HepG2 (cell line): ENCODE data around the gene ZNF546. TPM values are rescaled to one million over a fixed set of nuclear protein-coding genes. Genes with fewer than 3 reads are reported as not detected.

Source experiments
- BORCS8-MEF2B ChIP-seq: sonication (generic); formaldehyde crosslinking; IDR thresholded peaks from 2 replicates; pipeline ENCODE4 v1.8.0; 2022; ENCODE audit warnings: mild to moderate bottlenecking, missing genetic modification reagents
- DNMT1 ChIP-seq: sonication (generic); formaldehyde crosslinking; IDR thresholded peaks from 2 replicates; pipeline ENCODE4 v1.5.1; 2020; ENCODE audit warnings: mild to moderate bottlenecking, missing genetic modification reagents
- FOXK1 ChIP-seq: sonication (generic); formaldehyde crosslinking; IDR thresholded peaks from 2 replicates; pipeline ENCODE4 v1.4.0; 2020; ENCODE audit warnings: low read depth, missing genetic modification reagents, borderline replicate concordance
- IKZF1 ChIP-seq: fragments of 450-650 bp; IDR thresholded peaks from 2 replicates; pipeline ENCODE4 v1.7.1; 2016
- IRF2 ChIP-seq: IDR thresholded peaks from 2 replicates; pipeline ENCODE4 v1.6.1; 2018; ENCODE audit warnings: missing genetic modification reagents, missing compliant biosample characterization
- MAX ChIP-seq: IDR thresholded peaks from 2 replicates; pipeline ENCODE4 v1.6.1; 2012; ENCODE audit warnings: inconsistent platforms
- NCOA5 ChIP-seq: sonication (generic); formaldehyde crosslinking; IDR thresholded peaks from 2 replicates; pipeline ENCODE4 v1.4.0; 2020; ENCODE audit warnings: missing genetic modification reagents
- PHF5A ChIP-seq: IDR thresholded peaks from one replicate; pipeline ENCODE4 v1.6.1; 2018; ENCODE audit warnings: low read depth, missing genetic modification reagents; ENCODE audit not compliant: unreplicated experiment
- SRSF4 ChIP-seq: fragments of 200-400 bp; formaldehyde crosslinking; IDR thresholded peaks from one replicate; pipeline ENCODE4 v1.6.1; 2018; ENCODE audit warnings: mild to moderate bottlenecking, low read depth, low read length, moderate library complexity; ENCODE audit not compliant: poor library complexity, severe bottlenecking
- TRAFD1 ChIP-seq: sonication (generic); formaldehyde crosslinking; IDR thresholded peaks from 2 replicates; pipeline ENCODE4 v1.5.1; 2020; ENCODE audit warnings: missing genetic modification reagents, mild to moderate bottlenecking, borderline replicate concordance
- U2AF2 ChIP-seq: fragments of 200-400 bp; formaldehyde crosslinking; IDR thresholded peaks from 2 replicates; pipeline ENCODE4 v1.6.1; 2017; ENCODE audit warnings: low read depth, mild to moderate bottlenecking, low read length
- ZFAT ChIP-seq: sonication (generic); formaldehyde crosslinking; conservative IDR thresholded peaks from 2 replicates; pipeline ENCODE4 v1.8.1; 2023; ENCODE audit warnings: missing genetic modification reagents, inconsistent platforms
- ZFP82 ChIP-seq: sonication (generic); formaldehyde crosslinking; IDR thresholded peaks from 2 replicates; pipeline ENCODE4 v1.5.1; 2020; ENCODE audit warnings: mild to moderate bottlenecking, missing genetic modification reagents, borderline replicate concordance
- ZFX ChIP-seq: sonication (generic); formaldehyde crosslinking; IDR thresholded peaks from 2 replicates; pipeline ENCODE4 v1.4.0; 2020; ENCODE audit warnings: mild to moderate bottlenecking, low read depth, missing genetic modification reagents, moderate library complexity
- ZNF234 ChIP-seq: sonication (generic); formaldehyde crosslinking; conservative IDR thresholded peaks from 2 replicates; pipeline ENCODE4 v1.5.1; 2020; ENCODE audit warnings: mild to moderate bottlenecking, missing genetic modification reagents
- ZNF292 ChIP-seq: sonication (generic); formaldehyde crosslinking; IDR thresholded peaks from 2 replicates; pipeline ENCODE4 v1.8.1; 2022; ENCODE audit warnings: mild to moderate bottlenecking, low read depth, missing genetic modification reagents, borderline replicate concordance
- polyA plus RNA-seq, 8 experiments: library from polyadenylated mRNA; depleted of rRNA in 3 of 8; stranded (reverse) in 7 of 8; unstranded in 1 of 8; fragments of >200 nt; fragmentation: Illumina TruSeq in 4 of 8; extraction: Trizol in 4 of 8; gene quantifications; 2 replicates each; pipeline versions ENCODE4 v1.2.1 to v1.2.3, GENCODE V29; 2011 to 2016; ENCODE audit warnings: low read depth in 4 of 8, missing spikeins in 1 of 8, mixed read lengths in 1 of 8; ENCODE audit not compliant: insufficient read depth in 1 of 8
- total RNA-seq, 5 experiments: library from RNA; depleted of rRNA; stranded (reverse); fragments of >200 nt; fragmentation: Illumina TruSeq; extraction: Trizol; gene quantifications; 2 replicates each; pipeline ENCODE4 v1.2.3, GENCODE V29; 2016; ENCODE audit warnings: low read depth in 1 of 5
- TF ChIP-seq, protein P1 (sequence below): sonication (generic); formaldehyde crosslinking; IDR thresholded peaks from 2 replicates; pipeline ENCODE4 v1.4.0; 2020; ENCODE audit warnings: missing genetic modification reagents, borderline replicate concordance

Gene ZNF546
- total and polyA plus RNA-seq, 2 of the 13 experiments (the other 11 are each of a cell fraction or from before 2014, with no cell fraction given) = 2.2 to 4.1 TPM

DNA sequence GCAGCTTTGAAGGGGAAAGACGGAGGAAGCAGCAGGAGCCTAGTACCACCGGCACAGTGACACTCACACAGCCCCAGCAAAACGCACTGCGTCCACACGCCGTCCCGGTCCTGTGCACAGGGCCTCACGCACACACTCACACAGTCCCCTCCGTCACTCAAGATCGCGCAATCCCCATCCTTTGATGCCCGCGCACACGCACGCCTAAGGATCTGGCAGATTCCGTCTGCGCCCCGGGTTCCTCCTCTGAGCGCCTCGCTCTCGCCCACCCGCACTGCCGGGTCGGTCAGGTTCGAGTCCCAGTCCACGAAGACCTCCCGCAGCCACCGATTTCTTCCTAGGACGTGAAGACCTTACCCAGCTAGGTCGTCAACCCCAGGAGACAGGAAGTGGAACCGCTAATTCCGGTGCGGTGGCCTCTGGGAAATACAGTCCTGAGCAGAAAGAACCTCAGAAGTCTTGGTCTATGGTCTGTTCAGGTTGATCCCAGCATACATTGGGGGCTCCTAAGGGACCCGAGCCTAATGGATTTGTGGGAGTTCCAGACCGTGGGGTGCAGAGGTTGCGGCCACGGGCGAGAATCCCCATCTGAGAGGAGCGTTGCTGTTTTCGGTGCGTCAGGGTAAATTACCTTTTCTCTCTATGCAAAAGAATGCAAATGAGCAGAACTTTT is 59.1 kb downstream of the ZNF546 start, which contains the start of gene ZNF780B (continued):
- TF ChIP-seq IRF2 (CRISPR knock-in tag) (peak; percentile 73), DNMT1 (CRISPR knock-in tag) (0 out of 2 replicates have a peak, but pooled peaks have one; percentile 45), FOXK1 (CRISPR knock-in tag) (peak; percentile 68; the same call in 1 of the 2 replicates), NCOA5 (no peak), U2AF2 (no peak), MAX (peak; percentile 68), SRSF4 (no peak), ZFX (CRISPR knock-in tag) (peak; percentile 87), IKZF1 (no peak), ZNF292 (CRISPR knock-in tag) (peak; percentile 79; the same call in 1 of the 2 replicates), BORCS8-MEF2B (CRISPR knock-in tag) (peak; percentile 94), TRAFD1 (0 out of 2 replicates have a peak, but pooled peaks have one; percentile 49), ZFP82 (CRISPR knock-in tag) (no peak), PHF5A (no peak), ZFAT (CRISPR knock-in tag) (no peak), ZNF234 (no peak)
- TF ChIP-seq, protein P1, sequence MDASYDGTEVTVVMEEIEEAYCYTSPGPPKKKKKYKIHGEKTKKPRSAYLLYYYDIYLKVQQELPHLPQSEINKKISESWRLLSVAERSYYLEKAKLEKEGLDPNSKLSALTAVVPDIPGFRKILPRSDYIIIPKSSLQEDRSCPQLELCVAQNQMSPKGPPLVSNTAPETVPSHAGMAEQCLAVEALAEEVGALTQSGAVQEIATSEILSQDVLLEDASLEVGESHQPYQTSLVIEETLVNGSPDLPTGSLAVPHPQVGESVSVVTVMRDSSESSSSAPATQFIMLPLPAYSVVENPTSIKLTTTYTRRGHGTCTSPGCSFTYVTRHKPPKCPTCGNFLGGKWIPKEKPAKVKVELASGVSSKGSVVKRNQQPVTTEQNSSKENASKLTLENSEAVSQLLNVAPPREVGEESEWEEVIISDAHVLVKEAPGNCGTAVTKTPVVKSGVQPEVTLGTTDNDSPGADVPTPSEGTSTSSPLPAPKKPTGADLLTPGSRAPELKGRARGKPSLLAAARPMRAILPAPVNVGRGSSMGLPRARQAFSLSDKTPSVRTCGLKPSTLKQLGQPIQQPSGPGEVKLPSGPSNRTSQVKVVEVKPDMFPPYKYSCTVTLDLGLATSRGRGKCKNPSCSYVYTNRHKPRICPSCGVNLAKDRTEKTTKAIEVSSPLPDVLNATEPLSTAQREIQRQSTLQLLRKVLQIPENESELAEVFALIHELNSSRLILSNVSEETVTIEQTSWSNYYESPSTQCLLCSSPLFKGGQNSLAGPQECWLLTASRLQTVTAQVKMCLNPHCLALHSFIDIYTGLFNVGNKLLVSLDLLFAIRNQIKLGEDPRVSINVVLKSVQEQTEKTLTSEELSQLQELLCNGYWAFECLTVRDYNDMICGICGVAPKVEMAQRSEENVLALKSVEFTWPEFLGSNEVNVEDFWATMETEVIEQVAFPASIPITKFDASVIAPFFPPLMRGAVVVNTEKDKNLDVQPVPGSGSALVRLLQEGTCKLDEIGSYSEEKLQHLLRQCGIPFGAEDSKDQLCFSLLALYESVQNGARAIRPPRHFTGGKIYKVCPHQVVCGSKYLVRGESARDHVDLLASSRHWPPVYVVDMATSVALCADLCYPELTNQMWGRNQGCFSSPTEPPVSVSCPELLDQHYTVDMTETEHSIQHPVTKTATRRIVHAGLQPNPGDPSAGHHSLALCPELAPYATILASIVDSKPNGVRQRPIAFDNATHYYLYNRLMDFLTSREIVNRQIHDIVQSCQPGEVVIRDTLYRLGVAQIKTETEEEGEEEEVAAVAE (CRISPR knock-in tag) = no peak
